K562 (cell line): ENCODE measurements around the gene PPIP5K2. TPM values are rescaled to one million over a fixed set of nuclear protein-coding genes. Genes with fewer than 3 reads are reported as not detected.

ENCODE experiments used
- CBX3 ChIP-seq, 2 experiments: IDR thresholded peaks; 1 replicate in 1 of 2; 2 replicates in 1 of 2; pipeline ENCODE4 v1.6.1; 2012; ENCODE audit warnings: inconsistent platforms in 2 of 2, low read length in 2 of 2, borderline replicate concordance in 1 of 2, control low read depth in 1 of 2
- CHD1 ChIP-seq: fragments of 200-600 bp; sonication (generic); IDR thresholded peaks from one replicate; pipeline ENCODE4 v1.6.1; 2012; ENCODE audit warnings: mild to moderate bottlenecking, moderate library complexity, low read length, inconsistent platforms
- COPS2 ChIP-seq: fragments of 450-650 bp; conservative IDR thresholded peaks from 2 replicates; pipeline ENCODE4 v1.6.1; 2016; ENCODE audit warnings: mild to moderate bottlenecking, moderate library complexity
- FOXJ2 ChIP-seq: fragments of 200-800 bp; sonication (Bioruptor generic); IDR thresholded peaks from 2 replicates; pipeline ENCODE4 v1.6.1; 2016; ENCODE audit warnings: missing genetic modification characterization, missing compliant biosample characterization
- ZBTB1 ChIP-seq: sonication (generic); formaldehyde crosslinking; IDR thresholded peaks from 2 replicates; pipeline ENCODE4 v1.8.1; 2023; ENCODE audit warnings: missing genetic modification reagents, low read depth, mild to moderate bottlenecking, borderline replicate concordance
- ZBTB8A ChIP-seq: fragments of 450-650 bp; IDR thresholded peaks from 2 replicates; pipeline ENCODE4 v1.6.1; 2018; ENCODE audit warnings: mild to moderate bottlenecking, moderate library complexity; ENCODE audit not compliant: partially characterized antibody
- ZNF316 ChIP-seq: fragments of 450-650 bp; IDR thresholded peaks from 2 replicates; pipeline ENCODE4 v1.6.1; 2016
- ZNF79 ChIP-seq: fragments of 250-450 bp; sonication (Bioruptor Pico); IDR thresholded peaks from 2 replicates; pipeline ENCODE4 v1.4.0; 2020; ENCODE audit warnings: low read depth, mild to moderate bottlenecking, moderate library complexity
- polyA plus RNA-seq, 8 experiments: library from polyadenylated mRNA; depleted of rRNA in 4 of 8; stranded (reverse) in 5 of 8; unstranded in 3 of 8; fragments of >200 nt; fragmentation: Nextera tagmentation in 2 of 8; fragmentation: Illumina TruSeq in 1 of 8; extraction: Ambion mirVana in 2 of 8; extraction: Trizol in 1 of 8; gene quantifications; 2 replicates each; pipeline versions ENCODE4 v1.2.1 to v1.2.3, GENCODE V29; 2011 to 2014; ENCODE audit warnings: inconsistent platforms in 1 of 8, missing spikeins in 1 of 8
- total RNA-seq, 7 experiments: library from RNA; depleted of rRNA in 6 of 7; stranded (reverse); fragments of >200 nt in 6 of 7; fragmentation: Illumina TruSeq in 2 of 7; extraction: Trizol in 2 of 7; gene quantifications; 2 replicates each; pipeline versions ENCODE4 v1.2.1 to v1.2.3, GENCODE V29; 2011 to 2021; ENCODE audit warnings: low replicate concordance in 1 of 7
- TF ChIP-seq, protein P1 (sequence below): fragments of 450-650 bp; IDR thresholded peaks from 2 replicates; pipeline ENCODE4 v1.7.1; 2018; ENCODE audit warnings: mild to moderate bottlenecking, low read depth; ENCODE audit not compliant: partially characterized antibody
- TF ChIP-seq, protein P2 (sequence below): fragments of 450-650 bp; IDR thresholded peaks from 2 replicates; pipeline ENCODE4 v1.6.1; 2016; ENCODE audit warnings: borderline replicate concordance

The PPIP5K2 gene
- total and polyA plus RNA-seq, 9 of the 15 experiments (the other 6 are each of a cell fraction or from before 2014, with no cell fraction given): 39.4 to 150 (median 99.1) TPM

GRCh38 chr5:103120607-103121200, 603 bp downstream of the PPIP5K2 start (continued):
- TF ChIP-seq, protein P1, sequence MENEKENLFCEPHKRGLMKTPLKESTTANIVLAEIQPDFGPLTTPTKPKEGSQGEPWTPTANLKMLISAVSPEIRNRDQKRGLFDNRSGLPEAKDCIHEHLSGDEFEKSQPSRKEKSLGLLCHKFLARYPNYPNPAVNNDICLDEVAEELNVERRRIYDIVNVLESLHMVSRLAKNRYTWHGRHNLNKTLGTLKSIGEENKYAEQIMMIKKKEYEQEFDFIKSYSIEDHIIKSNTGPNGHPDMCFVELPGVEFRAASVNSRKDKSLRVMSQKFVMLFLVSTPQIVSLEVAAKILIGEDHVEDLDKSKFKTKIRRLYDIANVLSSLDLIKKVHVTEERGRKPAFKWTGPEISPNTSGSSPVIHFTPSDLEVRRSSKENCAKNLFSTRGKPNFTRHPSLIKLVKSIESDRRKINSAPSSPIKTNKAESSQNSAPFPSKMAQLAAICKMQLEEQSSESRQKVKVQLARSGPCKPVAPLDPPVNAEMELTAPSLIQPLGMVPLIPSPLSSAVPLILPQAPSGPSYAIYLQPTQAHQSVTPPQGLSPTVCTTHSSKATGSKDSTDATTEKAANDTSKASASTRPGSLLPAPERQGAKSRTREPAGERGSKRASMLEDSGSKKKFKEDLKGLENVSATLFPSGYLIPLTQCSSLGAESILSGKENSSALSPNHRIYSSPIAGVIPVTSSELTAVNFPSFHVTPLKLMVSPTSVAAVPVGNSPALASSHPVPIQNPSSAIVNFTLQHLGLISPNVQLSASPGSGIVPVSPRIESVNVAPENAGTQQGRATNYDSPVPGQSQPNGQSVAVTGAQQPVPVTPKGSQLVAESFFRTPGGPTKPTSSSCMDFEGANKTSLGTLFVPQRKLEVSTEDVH: no peak
- TF ChIP-seq FOXJ2 (tag): no peak
- peak; percentile 44 for TF ChIP-seq CHD1
- TF ChIP-seq, protein P2, sequence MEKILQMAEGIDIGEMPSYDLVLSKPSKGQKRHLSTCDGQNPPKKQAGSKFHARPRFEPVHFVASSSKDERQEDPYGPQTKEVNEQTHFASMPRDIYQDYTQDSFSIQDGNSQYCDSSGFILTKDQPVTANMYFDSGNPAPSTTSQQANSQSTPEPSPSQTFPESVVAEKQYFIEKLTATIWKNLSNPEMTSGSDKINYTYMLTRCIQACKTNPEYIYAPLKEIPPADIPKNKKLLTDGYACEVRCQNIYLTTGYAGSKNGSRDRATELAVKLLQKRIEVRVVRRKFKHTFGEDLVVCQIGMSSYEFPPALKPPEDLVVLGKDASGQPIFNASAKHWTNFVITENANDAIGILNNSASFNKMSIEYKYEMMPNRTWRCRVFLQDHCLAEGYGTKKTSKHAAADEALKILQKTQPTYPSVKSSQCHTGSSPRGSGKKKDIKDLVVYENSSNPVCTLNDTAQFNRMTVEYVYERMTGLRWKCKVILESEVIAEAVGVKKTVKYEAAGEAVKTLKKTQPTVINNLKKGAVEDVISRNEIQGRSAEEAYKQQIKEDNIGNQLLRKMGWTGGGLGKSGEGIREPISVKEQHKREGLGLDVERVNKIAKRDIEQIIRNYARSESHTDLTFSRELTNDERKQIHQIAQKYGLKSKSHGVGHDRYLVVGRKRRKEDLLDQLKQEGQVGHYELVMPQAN: peak; percentile 35; the same call in 1 of the 2 replicates
- no peak for TF ChIP-seq ZBTB1
- TF ChIP-seq COPS2: no peak
- no peak for TF ChIP-seq ZNF79 (CRISPR knock-in tag)
- no peak for TF ChIP-seq ZBTB8A
- TF ChIP-seq ZNF316: no peak
- TF ChIP-seq CBX3 (IDR thresholded peaks at IDR 0.05; ENCODE audit: borderline replicate concordance in 1 of 2, low read length in 2 of 2): no peak
